HepG2 (cell line): Measurements from ENCODE around the gene SUPT4H1. TPM values are rescaled to one million over a fixed set of nuclear protein-coding genes. Genes with fewer than 3 reads are reported as not detected.

Experiments used
- ARHGAP35 ChIP-seq: sonication (generic); formaldehyde crosslinking; IDR thresholded peaks from 2 replicates; pipeline ENCODE4 v1.9.0; 2022; ENCODE audit warnings: mild to moderate bottlenecking, inconsistent platforms, moderate library complexity, missing genetic modification reagents, borderline replicate concordance
- KDM4B ChIP-seq: sonication (generic); formaldehyde crosslinking; IDR thresholded peaks from 2 replicates; pipeline ENCODE4 v1.4.0; 2020; ENCODE audit warnings: missing genetic modification reagents
- WIZ ChIP-seq: sonication (generic); formaldehyde crosslinking; IDR thresholded peaks from 2 replicates; pipeline ENCODE4 v1.5.1; 2020; ENCODE audit warnings: mild to moderate bottlenecking, missing genetic modification reagents
- ZNF333 ChIP-seq: sonication (generic); formaldehyde crosslinking; IDR thresholded peaks from 2 replicates; pipeline ENCODE4 v1.4.0; 2020; ENCODE audit warnings: mild to moderate bottlenecking, missing genetic modification reagents, borderline replicate concordance
- polyA plus RNA-seq, 8 experiments: library from polyadenylated mRNA; depleted of rRNA in 3 of 8; stranded (reverse) in 7 of 8; unstranded in 1 of 8; fragments of >200 nt; fragmentation: Illumina TruSeq in 4 of 8; extraction: Trizol in 4 of 8; gene quantifications; 2 replicates each; pipeline versions ENCODE4 v1.2.1 to v1.2.3, GENCODE V29; 2011 to 2016; ENCODE audit warnings: low read depth in 4 of 8, missing spikeins in 1 of 8, mixed read lengths in 1 of 8; ENCODE audit not compliant: insufficient read depth in 1 of 8
- total RNA-seq, 5 experiments: library from RNA; depleted of rRNA; stranded (reverse); fragments of >200 nt; fragmentation: Illumina TruSeq; extraction: Trizol; gene quantifications; 2 replicates each; pipeline ENCODE4 v1.2.3, GENCODE V29; 2016; ENCODE audit warnings: low read depth in 1 of 5
- TF ChIP-seq, protein P1 (sequence below): sonication (generic); formaldehyde crosslinking; IDR thresholded peaks from 2 replicates; pipeline ENCODE4 v1.4.0; 2020; ENCODE audit warnings: missing genetic modification reagents
- TF ChIP-seq, protein P2 (sequence below): sonication (generic); formaldehyde crosslinking; IDR thresholded peaks from 2 replicates; pipeline ENCODE4 v1.9.0; 2021; ENCODE audit warnings: missing genetic modification reagents, borderline replicate concordance
- TF ChIP-seq, protein P3 (sequence below): sonication (generic); formaldehyde crosslinking; IDR thresholded peaks from 2 replicates; pipeline ENCODE4 v1.8.1; 2022; ENCODE audit warnings: low read depth, mild to moderate bottlenecking, missing genetic modification reagents
- TF ChIP-seq, protein P4 (sequence below): sonication (generic); formaldehyde crosslinking; IDR thresholded peaks from 2 replicates; pipeline ENCODE4 v1.4.0; 2020; ENCODE audit warnings: missing genetic modification reagents, borderline replicate concordance
- TF ChIP-seq, protein P5 (sequence below): sonication (generic); formaldehyde crosslinking; IDR thresholded peaks from 2 replicates; pipeline ENCODE4 v1.8.0; 2022; ENCODE audit warnings: mild to moderate bottlenecking, missing genetic modification reagents; ENCODE audit not compliant: insufficient replicate concordance

SUPT4H1 gene
- total and polyA plus RNA-seq, 2 of the 13 experiments (the other 11 are each of a cell fraction or from before 2014, with no cell fraction given): 155 to 244 TPM

DNA sequence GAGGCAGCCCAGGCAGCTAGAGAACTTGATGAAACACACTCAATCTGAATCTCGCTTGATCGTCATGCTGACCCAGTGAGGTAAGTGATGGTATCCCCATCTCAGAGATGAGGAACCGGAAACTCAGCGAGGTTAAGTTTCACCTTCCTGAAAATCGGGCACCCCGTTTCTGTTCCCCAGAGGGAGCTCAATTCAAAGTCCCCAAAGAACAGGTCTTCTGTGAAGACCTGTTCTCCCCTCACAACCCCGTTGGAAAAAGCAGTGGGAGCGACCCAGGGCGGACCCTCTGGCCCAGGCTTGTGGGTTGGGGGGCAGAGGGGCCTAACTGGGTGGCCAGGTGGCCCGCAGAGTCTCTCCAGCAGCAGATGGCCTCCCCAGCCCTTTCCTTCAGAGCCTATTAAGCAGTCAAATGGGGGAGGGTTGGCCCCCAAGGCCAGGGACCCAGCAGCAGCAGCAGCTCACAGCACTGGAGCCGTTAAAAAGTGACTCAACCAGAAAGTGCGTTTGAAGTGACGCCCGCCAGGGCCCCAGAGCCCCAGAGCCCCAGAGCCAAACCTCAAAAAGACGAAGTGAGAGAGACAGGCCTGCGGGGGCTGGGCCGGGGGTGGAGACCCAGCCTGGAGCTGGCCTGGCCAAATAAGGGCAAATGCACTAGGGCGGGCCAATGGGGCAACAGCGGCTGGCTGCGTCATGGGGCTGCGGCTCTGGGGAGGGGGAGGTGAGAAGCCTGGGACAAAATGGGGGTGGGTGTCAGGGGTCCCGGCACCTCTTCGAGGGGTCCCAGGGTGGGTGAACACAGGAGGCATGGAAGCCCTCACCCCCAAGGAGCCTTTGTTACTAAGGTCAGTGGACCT is 14.2 kb downstream of the SUPT4H1 start (continued):
- TF ChIP-seq, protein P1, sequence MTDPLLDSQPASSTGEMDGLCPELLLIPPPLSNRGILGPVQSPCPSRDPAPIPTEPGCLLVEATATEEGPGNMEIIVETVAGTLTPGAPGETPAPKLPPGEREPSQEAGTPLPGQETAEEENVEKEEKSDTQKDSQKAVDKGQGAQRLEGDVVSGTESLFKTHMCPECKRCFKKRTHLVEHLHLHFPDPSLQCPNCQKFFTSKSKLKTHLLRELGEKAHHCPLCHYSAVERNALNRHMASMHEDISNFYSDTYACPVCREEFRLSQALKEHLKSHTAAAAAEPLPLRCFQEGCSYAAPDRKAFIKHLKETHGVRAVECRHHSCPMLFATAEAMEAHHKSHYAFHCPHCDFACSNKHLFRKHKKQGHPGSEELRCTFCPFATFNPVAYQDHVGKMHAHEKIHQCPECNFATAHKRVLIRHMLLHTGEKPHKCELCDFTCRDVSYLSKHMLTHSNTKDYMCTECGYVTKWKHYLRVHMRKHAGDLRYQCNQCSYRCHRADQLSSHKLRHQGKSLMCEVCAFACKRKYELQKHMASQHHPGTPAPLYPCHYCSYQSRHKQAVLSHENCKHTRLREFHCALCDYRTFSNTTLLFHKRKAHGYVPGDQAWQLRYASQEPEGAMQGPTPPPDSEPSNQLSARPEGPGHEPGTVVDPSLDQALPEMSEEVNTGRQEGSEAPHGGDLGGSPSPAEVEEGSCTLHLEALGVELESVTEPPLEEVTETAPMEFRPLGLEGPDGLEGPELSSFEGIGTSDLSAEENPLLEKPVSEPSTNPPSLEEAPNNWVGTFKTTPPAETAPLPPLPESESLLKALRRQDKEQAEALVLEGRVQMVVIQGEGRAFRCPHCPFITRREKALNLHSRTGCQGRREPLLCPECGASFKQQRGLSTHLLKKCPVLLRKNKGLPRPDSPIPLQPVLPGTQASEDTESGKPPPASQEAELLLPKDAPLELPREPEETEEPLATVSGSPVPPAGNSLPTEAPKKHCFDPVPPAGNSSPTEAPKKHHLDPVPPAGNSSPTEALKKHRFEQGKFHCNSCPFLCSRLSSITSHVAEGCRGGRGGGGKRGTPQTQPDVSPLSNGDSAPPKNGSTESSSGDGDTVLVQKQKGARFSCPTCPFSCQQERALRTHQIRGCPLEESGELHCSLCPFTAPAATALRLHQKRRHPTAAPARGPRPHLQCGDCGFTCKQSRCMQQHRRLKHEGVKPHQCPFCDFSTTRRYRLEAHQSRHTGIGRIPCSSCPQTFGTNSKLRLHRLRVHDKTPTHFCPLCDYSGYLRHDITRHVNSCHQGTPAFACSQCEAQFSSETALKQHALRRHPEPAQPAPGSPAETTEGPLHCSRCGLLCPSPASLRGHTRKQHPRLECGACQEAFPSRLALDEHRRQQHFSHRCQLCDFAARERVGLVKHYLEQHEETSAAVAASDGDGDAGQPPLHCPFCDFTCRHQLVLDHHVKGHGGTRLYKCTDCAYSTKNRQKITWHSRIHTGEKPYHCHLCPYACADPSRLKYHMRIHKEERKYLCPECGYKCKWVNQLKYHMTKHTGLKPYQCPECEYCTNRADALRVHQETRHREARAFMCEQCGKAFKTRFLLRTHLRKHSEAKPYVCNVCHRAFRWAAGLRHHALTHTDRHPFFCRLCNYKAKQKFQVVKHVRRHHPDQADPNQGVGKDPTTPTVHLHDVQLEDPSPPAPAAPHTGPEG: no peak
- TF ChIP-seq, protein P2, sequence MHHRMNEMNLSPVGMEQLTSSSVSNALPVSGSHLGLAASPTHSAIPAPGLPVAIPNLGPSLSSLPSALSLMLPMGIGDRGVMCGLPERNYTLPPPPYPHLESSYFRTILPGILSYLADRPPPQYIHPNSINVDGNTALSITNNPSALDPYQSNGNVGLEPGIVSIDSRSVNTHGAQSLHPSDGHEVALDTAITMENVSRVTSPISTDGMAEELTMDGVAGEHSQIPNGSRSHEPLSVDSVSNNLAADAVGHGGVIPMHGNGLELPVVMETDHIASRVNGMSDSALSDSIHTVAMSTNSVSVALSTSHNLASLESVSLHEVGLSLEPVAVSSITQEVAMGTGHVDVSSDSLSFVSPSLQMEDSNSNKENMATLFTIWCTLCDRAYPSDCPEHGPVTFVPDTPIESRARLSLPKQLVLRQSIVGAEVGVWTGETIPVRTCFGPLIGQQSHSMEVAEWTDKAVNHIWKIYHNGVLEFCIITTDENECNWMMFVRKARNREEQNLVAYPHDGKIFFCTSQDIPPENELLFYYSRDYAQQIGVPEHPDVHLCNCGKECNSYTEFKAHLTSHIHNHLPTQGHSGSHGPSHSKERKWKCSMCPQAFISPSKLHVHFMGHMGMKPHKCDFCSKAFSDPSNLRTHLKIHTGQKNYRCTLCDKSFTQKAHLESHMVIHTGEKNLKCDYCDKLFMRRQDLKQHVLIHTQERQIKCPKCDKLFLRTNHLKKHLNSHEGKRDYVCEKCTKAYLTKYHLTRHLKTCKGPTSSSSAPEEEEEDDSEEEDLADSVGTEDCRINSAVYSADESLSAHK (CRISPR knock-in tag): no peak
- TF ChIP-seq ARHGAP35: no peak; the same call in 1 of the 2 replicates
- TF ChIP-seq KDM4B (CRISPR knock-in tag): no peak
- TF ChIP-seq, protein P3, sequence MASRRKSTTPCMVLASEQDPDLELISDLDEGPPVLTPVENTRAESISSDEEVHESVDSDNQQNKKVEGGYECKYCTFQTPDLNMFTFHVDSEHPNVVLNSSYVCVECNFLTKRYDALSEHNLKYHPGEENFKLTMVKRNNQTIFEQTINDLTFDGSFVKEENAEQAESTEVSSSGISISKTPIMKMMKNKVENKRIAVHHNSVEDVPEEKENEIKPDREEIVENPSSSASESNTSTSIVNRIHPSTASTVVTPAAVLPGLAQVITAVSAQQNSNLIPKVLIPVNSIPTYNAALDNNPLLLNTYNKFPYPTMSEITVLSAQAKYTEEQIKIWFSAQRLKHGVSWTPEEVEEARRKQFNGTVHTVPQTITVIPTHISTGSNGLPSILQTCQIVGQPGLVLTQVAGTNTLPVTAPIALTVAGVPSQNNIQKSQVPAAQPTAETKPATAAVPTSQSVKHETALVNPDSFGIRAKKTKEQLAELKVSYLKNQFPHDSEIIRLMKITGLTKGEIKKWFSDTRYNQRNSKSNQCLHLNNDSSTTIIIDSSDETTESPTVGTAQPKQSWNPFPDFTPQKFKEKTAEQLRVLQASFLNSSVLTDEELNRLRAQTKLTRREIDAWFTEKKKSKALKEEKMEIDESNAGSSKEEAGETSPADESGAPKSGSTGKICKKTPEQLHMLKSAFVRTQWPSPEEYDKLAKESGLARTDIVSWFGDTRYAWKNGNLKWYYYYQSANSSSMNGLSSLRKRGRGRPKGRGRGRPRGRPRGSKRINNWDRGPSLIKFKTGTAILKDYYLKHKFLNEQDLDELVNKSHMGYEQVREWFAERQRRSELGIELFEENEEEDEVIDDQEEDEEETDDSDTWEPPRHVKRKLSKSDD: no peak
- TF ChIP-seq, protein P4, sequence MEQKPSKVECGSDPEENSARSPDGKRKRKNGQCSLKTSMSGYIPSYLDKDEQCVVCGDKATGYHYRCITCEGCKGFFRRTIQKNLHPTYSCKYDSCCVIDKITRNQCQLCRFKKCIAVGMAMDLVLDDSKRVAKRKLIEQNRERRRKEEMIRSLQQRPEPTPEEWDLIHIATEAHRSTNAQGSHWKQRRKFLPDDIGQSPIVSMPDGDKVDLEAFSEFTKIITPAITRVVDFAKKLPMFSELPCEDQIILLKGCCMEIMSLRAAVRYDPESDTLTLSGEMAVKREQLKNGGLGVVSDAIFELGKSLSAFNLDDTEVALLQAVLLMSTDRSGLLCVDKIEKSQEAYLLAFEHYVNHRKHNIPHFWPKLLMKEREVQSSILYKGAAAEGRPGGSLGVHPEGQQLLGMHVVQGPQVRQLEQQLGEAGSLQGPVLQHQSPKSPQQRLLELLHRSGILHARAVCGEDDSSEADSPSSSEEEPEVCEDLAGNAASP (CRISPR knock-in tag): peak; percentile 16; the same call in 1 of the 2 replicates
- no peak for TF ChIP-seq ZNF333
- TF ChIP-seq WIZ: 0 out of 2 replicates have a peak, but pooled peaks have one; percentile 53
- TF ChIP-seq, protein P5, sequence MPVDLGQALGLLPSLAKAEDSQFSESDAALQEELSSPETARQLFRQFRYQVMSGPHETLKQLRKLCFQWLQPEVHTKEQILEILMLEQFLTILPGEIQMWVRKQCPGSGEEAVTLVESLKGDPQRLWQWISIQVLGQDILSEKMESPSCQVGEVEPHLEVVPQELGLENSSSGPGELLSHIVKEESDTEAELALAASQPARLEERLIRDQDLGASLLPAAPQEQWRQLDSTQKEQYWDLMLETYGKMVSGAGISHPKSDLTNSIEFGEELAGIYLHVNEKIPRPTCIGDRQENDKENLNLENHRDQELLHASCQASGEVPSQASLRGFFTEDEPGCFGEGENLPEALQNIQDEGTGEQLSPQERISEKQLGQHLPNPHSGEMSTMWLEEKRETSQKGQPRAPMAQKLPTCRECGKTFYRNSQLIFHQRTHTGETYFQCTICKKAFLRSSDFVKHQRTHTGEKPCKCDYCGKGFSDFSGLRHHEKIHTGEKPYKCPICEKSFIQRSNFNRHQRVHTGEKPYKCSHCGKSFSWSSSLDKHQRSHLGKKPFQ (CRISPR knock-in tag): no peak
